Chondrocyte (in vitro differentiated cells): ENCODE data around the gene KCNN4. TPM values are rescaled to one million over a fixed set of nuclear protein-coding genes. Genes with fewer than 3 reads are reported as not detected.

Experiments used
- DNase-seq: peaks from one replicate; pipeline ENCODE4 v3.0.0; 2021; ENCODE audit warnings: mixed read lengths, low spot score
- H3K27ac Mint-ChIP-seq: one replicate; pipeline ENCODE4 v1.8.0; 2021; ENCODE audit warnings: mild to moderate bottlenecking, moderate library complexity, mixed read lengths; ENCODE audit not compliant: unreplicated experiment
- H3K27me3 Mint-ChIP-seq: 2 replicates; pipeline ENCODE4 v1.8.0; 2021; ENCODE audit warnings: low read depth, mixed read lengths
- H3K36me3 Mint-ChIP-seq: 2 replicates; pipeline ENCODE4 v1.8.0; 2021; ENCODE audit warnings: low read depth, mixed read lengths
- H3K4me1 Mint-ChIP-seq: 2 replicates; pipeline ENCODE4 v1.8.0; 2021; ENCODE audit warnings: low read depth, mild to moderate bottlenecking, mixed read lengths
- H3K4me3 Mint-ChIP-seq: one replicate; pipeline ENCODE4 v1.8.0; 2021; ENCODE audit warnings: mild to moderate bottlenecking, moderate library complexity, mixed read lengths; ENCODE audit not compliant: unreplicated experiment
- H3K9me3 Mint-ChIP-seq: 2 replicates; pipeline ENCODE4 v1.8.0; 2021; ENCODE audit warnings: low read depth, mixed read lengths
- total RNA-seq: library from RNA; stranded (reverse); gene quantifications from 3 replicates; pipeline ENCODE4 v1.2.1, GENCODE V29; 2021
- TF ChIP-seq, protein P1 (sequence below): fragments of 200-600 bp; sonication (generic); IDR thresholded peaks from 2 replicates; pipeline ENCODE4 v1.5.0; 2021; ENCODE audit warnings: antibody characterized with exemption, mild to moderate bottlenecking, moderate library complexity

The KCNN4 gene
- total RNA-seq, 1 donor from 2014 or later: 2.3 TPM

DNA sequence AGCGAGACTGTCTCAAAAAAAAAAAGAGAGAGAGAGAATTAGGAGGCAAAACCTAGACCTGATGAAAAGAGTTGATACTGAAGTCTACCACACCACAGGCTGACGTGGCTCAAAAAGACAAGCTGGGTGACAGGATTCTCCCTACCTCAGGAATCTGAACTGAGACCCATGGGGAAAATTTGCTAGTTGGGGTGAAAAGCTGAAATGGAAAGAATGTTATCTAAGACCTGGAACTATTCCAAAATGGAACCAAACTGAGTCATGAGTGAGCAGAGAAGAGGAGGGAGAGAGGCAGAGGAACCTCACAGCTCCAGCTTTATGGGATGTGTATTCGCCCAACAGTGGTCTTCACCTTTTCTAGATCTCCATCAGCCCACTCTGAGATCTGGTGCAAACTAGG, 37.7 kb downstream of the KCNN4 start:
- Mint-ChIP-seq H3K4me1 (peaks cover 19% of the 10 kb centered on the region), H3K27ac (peak overlapping the region; percentile 85), H3K4me3 (no peak overlapping the region), H3K36me3 (peaks cover 52% of the 10 kb centered on the region), H3K27me3 (no peaks in the 10 kb centered on the region), H3K9me3 (no peaks in the 10 kb centered on the region)
- DNase-seq: no peak
- TF ChIP-seq, protein P1, sequence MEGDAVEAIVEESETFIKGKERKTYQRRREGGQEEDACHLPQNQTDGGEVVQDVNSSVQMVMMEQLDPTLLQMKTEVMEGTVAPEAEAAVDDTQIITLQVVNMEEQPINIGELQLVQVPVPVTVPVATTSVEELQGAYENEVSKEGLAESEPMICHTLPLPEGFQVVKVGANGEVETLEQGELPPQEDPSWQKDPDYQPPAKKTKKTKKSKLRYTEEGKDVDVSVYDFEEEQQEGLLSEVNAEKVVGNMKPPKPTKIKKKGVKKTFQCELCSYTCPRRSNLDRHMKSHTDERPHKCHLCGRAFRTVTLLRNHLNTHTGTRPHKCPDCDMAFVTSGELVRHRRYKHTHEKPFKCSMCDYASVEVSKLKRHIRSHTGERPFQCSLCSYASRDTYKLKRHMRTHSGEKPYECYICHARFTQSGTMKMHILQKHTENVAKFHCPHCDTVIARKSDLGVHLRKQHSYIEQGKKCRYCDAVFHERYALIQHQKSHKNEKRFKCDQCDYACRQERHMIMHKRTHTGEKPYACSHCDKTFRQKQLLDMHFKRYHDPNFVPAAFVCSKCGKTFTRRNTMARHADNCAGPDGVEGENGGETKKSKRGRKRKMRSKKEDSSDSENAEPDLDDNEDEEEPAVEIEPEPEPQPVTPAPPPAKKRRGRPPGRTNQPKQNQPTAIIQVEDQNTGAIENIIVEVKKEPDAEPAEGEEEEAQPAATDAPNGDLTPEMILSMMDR: no peak

DNA sequence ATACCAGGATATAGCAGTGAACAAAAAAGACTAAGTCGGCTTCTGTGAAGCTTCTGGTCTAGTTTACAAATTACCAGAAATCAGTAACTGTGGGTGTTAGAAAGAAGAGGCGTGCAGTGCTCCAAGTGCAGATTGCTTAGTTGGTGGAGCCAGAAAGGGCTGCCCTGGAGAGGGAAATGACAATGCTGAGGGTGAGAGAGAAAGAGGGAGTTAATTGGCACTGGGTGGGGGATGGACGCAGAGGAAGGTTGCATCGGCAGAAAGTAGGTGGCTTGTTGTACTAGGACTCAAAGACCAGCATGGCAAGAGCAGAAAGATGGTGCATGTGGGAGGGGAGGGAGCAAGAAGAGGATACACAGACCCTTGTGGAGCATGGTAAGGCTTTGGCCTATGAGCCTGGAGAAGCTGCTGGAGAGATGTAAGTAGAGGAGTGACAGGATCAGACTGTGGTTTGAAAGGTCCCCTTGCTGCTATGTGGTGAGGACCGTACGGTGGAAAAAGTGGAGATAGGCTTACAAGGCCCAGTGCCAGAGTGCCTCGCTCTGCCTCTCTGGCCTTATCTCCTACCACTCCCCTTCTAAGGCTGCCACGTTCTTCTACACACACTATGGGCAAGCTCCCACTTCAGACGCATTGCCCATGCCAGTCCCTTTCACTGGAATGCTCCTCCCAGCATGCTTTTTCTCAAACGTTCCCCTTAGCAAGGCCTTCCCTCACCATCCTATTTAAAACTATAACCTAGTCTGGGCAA, 39.5 kb downstream of the KCNN4 start:
- Mint-ChIP-seq H3K27ac (no peak overlapping the region), H3K4me3 (no peak overlapping the region), H3K4me1 (peaks cover 21% of the 10 kb centered on the region), H3K27me3 (no peaks in the 10 kb centered on the region), H3K36me3 (peaks cover 55% of the 10 kb centered on the region), H3K9me3 (no peaks in the 10 kb centered on the region)
- TF ChIP-seq, protein P1: no peak
- DNase-seq: no peak

DNA sequence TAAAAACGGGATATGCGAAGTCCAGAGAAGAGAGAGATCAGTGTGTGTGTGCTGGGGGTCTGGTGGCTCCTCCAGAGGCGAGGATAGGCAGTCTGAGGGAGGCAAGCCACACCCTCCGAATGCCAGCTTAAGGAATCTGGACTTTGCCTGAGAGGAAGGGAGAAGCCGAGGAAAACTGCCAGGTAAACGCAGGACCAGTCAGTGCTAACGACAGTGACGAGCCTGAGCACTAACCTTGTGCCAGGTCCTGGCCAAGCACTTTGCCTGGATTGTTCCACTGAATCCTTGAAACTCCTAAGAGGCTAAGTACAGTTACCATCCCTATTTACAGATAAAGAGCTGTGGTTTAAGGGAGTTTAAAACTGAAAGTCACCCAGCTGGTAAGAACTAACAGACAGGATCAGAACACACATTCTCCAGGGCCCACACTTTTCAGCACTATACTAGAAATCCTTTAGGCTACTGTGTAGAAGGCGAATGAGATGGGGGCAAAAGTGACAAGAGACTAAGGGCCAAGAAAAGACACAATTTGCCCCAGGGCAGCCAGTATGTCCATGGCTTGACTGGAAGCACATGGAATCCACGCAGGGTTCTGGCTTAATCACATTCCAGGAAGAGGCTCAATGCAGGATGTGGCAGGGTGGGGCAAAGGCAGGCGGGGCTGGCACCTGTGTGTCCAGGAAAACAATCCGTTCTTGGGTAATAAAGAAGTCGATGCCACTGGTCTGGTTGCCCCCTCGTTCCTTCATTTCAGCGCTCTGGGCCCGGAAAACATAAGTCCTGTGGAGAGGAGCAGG, 41.1 kb downstream of the KCNN4 start:
- peaks cover 51% of the 10 kb centered on the region for H3K36me3 Mint-ChIP-seq
- TF ChIP-seq, protein P1: no peak
- H3K4me3 Mint-ChIP-seq: no peak overlapping the region
- no peaks in the 10 kb centered on the region for H3K27me3 Mint-ChIP-seq
- DNase-seq: no peak
- no peaks in the 10 kb centered on the region for H3K9me3 Mint-ChIP-seq
- H3K4me1 Mint-ChIP-seq: peaks cover 28% of the 10 kb centered on the region
- H3K27ac Mint-ChIP-seq: no peak overlapping the region

DNA sequence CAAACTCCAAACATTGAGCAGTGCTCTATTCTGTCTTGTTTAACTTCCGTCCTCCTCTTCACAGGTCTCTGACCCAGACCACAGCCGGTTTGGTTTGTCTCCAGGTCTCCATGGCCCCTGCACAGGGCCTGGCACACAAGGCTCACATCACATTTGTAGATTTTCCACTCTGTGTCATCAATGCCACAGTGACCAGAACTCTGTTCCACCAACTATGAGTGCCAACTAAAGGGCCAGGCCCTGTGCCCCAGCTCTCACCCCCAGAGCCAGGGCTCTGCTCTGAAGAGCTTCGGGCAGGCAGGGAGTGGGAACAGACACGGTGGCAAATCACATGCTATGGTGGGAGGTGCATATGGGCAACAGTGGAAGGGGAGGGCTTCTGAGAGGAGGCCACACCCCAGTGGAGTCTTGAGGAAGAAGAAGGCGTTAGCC, 42.0 kb downstream of the KCNN4 start:
- Mint-ChIP-seq H3K4me1 (peaks cover 23% of the 10 kb centered on the region), H3K9me3 (no peaks in the 10 kb centered on the region), H3K27me3 (no peaks in the 10 kb centered on the region), H3K27ac (peak overlapping the region; percentile 52), H3K36me3 (peaks cover 46% of the 10 kb centered on the region), H3K4me3 (no peak overlapping the region)
- no peak for DNase-seq
- TF ChIP-seq, protein P1: no peak

DNA sequence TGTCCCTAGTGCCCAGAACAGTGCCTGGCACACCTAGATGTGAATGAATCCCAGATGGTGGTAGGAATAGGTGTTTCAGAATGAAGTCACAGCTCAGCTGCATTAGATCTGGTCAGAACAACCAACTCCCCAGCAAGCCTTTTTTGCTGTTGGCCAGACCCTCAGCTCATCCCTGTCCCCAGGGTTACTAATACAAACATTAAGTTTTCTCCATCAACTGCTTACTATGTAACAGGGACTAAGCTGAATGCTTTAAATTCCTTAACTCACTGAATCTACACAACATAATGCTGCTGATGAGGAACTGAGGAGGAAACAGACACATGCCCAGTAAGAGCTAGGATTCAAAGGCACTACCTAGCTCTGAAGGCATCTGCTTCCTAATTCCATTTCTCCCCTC, 44.8 kb downstream of the KCNN4 start:
- H3K4me3 Mint-ChIP-seq: no peak overlapping the region
- no peaks in the 10 kb centered on the region for H3K27me3 Mint-ChIP-seq
- peak overlapping the region; percentile 85 for H3K27ac Mint-ChIP-seq
- peaks cover 53% of the 10 kb centered on the region for H3K36me3 Mint-ChIP-seq
- no peaks in the 10 kb centered on the region for H3K9me3 Mint-ChIP-seq
- peaks cover 26% of the 10 kb centered on the region for H3K4me1 Mint-ChIP-seq
- DNase-seq: no peak
- TF ChIP-seq, protein P1: no peak
